DND-41 (cell line): ENCODE data around the gene CFAP73.
A peak's percentile ranks its signal among the peaks of the same experiment; 100 is the strongest.

Experiments used
- ATAC-seq: fragments of 200-7000 bp; cut with Tn5 transposase; 3 replicates; pipeline ENCODE4 v1.9.1; 2021; ENCODE audit warnings: low read depth; ENCODE audit not compliant: insufficient read depth
- DNase-seq: peaks from one replicate; pipeline ENCODE4 v3.0.0-alpha.2; 2020
- H2AFZ ChIP-seq: 2 replicates; pipeline ENCODE4 v1.6.0; 2012; ENCODE audit warnings: low read depth, low read length
- H3K27ac ChIP-seq: 2 replicates; pipeline ENCODE4 v1.5.1; 2012; ENCODE audit warnings: low read length, inconsistent platforms
- H3K27me3 ChIP-seq: fragments of 200-600 bp; sonication (generic); 2 replicates; pipeline ENCODE4 v1.6.0; 2012; ENCODE audit warnings: low read length, mild to moderate bottlenecking, inconsistent platforms; ENCODE audit not compliant: insufficient read depth, poor library complexity
- H3K36me3 ChIP-seq: 2 replicates; pipeline ENCODE4 v1.5.1; 2012; ENCODE audit warnings: low read length, inconsistent platforms; ENCODE audit not compliant: insufficient read depth
- H3K4me1 ChIP-seq: 2 replicates; pipeline ENCODE4 v1.5.1; 2012; ENCODE audit warnings: mild to moderate bottlenecking, low read length; ENCODE audit not compliant: insufficient read depth
- H3K4me2 ChIP-seq: 2 replicates; pipeline ENCODE4 v1.6.0; 2012; ENCODE audit warnings: mild to moderate bottlenecking, moderate library complexity, low read length, inconsistent platforms; ENCODE audit not compliant: insufficient read depth
- H3K4me3 ChIP-seq, 2 experiments: fragments of 200-600 bp in 1 of 2; shearing (Covaris generic) in 1 of 2; 2 replicates each; pipeline ENCODE4 v1.5.1; 2012 to 2016; ENCODE audit warnings: inconsistent platforms in 2 of 2, low read length in 2 of 2, mild to moderate bottlenecking in 2 of 2, low read depth in 1 of 2, moderate library complexity in 1 of 2
- H3K79me2 ChIP-seq: 2 replicates; pipeline ENCODE4 v1.6.0; 2012; ENCODE audit warnings: low read length, inconsistent platforms; ENCODE audit not compliant: insufficient read depth
- H3K9ac ChIP-seq: 2 replicates; pipeline ENCODE4 v1.6.0; 2012; ENCODE audit warnings: low read depth, mild to moderate bottlenecking, inconsistent platforms, low read length, moderate library complexity
- H3K9me3 ChIP-seq: 2 replicates; pipeline ENCODE4 v1.5.1; 2012; ENCODE audit warnings: low read length, moderate library complexity, mild to moderate bottlenecking, inconsistent platforms; ENCODE audit not compliant: insufficient read depth, severe bottlenecking
- H4K20me1 ChIP-seq: 2 replicates; pipeline ENCODE4 v1.6.0; 2012; ENCODE audit warnings: low read length; ENCODE audit not compliant: insufficient read depth
- CTCF ChIP-seq: IDR thresholded peaks from 2 replicates; pipeline ENCODE4 v1.5.1; 2012; ENCODE audit warnings: borderline replicate concordance, low read length, moderate library complexity, mild to moderate bottlenecking; ENCODE audit not compliant: poor library complexity, severe bottlenecking; ENCODE audit errors: extremely low read depth
- EZH2 ChIP-seq: IDR thresholded peaks from 3 replicates; pipeline ENCODE4 v1.6.1; 2012; ENCODE audit warnings: borderline replicate concordance, low read depth, mild to moderate bottlenecking, moderate library complexity, low read length, inconsistent platforms; ENCODE audit not compliant: severe bottlenecking

Gene CFAP73

GRCh38 chr12:113120670-113121370 is 28.7 kb upstream of the CFAP73 start:
- Histone ChIP-seq H3K27me3 (no peaks in the 10 kb centered on the region), H3K9me3 (no peaks in the 10 kb centered on the region), H3K9ac (no peak overlapping the region), H3K36me3 (no peaks in the 10 kb centered on the region), H3K4me1 (no peaks in the 10 kb centered on the region), H3K4me3 (no peak overlapping the region), H3K79me2 (no peaks in the 10 kb centered on the region), H2AFZ (no peak overlapping the region), H4K20me1 (no peaks in the 10 kb centered on the region), H3K4me2 (no peak overlapping the region), H3K27ac (no peak overlapping the region)
- TF ChIP-seq CTCF (no peak), EZH2 (no peak)
- no peak for ATAC-seq
- no peak for DNase-seq

- Histone ChIP-seq H2AFZ (no peak overlapping the region; the same call in 1 of the 2 replicates), H3K4me2 (no peak overlapping the region), H4K20me1 (no peaks in the 10 kb centered on the region), H3K9ac (no peak overlapping the region), H3K36me3 (no peaks in the 10 kb centered on the region), H3K4me3 (no peak overlapping the region), H3K27ac (no peak overlapping the region; the same call in 1 of the 2 replicates), H3K79me2 (no peaks in the 10 kb centered on the region), H3K27me3 (no peaks in the 10 kb centered on the region), H3K9me3 (no peaks in the 10 kb centered on the region), H3K4me1 (peaks cover 18% of the 10 kb centered on the region)
- DNase-seq = peak; percentile 64
- no peak for TF ChIP-seq CTCF
- TF ChIP-seq EZH2 = no peak
- ATAC-seq = peak; percentile 63
Observed at GRCh38 chr12:113127791-113128199, 21.7 kb upstream of the CFAP73 start.

- Histone ChIP-seq H4K20me1 (no peaks in the 10 kb centered on the region), H2AFZ (no peak overlapping the region), H3K79me2 (no peaks in the 10 kb centered on the region), H3K4me1 (peaks cover 18% of the 10 kb centered on the region), H3K9ac (no peak overlapping the region), H3K9me3 (no peaks in the 10 kb centered on the region), H3K27me3 (no peaks in the 10 kb centered on the region), H3K36me3 (no peaks in the 10 kb centered on the region), H3K4me3 (no peak overlapping the region), H3K27ac (no peak overlapping the region), H3K4me2 (no peak overlapping the region)
- ATAC-seq = peak; percentile 65
- no peak for DNase-seq
- TF ChIP-seq EZH2 (no peak), CTCF (no peak)
Observed at GRCh38 chr12:113128802-113129663, 20.5 kb upstream of the CFAP73 start.
